Neural cell (in vitro differentiated cells): ENCODE measurements around the gene MYO7B. TPM values are rescaled to one million over a fixed set of nuclear protein-coding genes. Genes with fewer than 3 reads are reported as not detected.

Experiments used
- H2AFZ ChIP-seq: fragments of 200-600, 300-800 bp; sonication (generic), shearing (Covaris generic); 2 replicates; pipeline ENCODE4 v1.6.0; 2014; ENCODE audit warnings: low read depth, mild to moderate bottlenecking, antibody characterized with exemption, low read length, moderate library complexity
- H3F3A ChIP-seq: fragments of 200-600 bp; shearing (Covaris generic); 2 replicates; pipeline ENCODE4 v1.6.1; 2016; ENCODE audit warnings: mild to moderate bottlenecking, moderate library complexity, mixed read lengths, antibody characterized with exemption, low read length; ENCODE audit not compliant: insufficient read depth, poor library complexity, severe bottlenecking
- H3K27ac ChIP-seq: fragments of 200-600, 300-800 bp; sonication (generic), shearing (Covaris generic); 2 replicates; pipeline ENCODE4 v1.5.1; 2014; ENCODE audit warnings: mild to moderate bottlenecking, low read length, moderate library complexity
- H3K27me3 ChIP-seq: fragments of 300-800, 200-600 bp; sonication (generic), shearing (Covaris generic); 2 replicates; pipeline ENCODE4 v1.6.0; 2014; ENCODE audit warnings: mild to moderate bottlenecking, low read depth, low read length, moderate library complexity; ENCODE audit not compliant: insufficient read depth
- H3K36me3 ChIP-seq: fragments of 300-800, 200-600 bp; sonication (generic), shearing (Covaris generic); 2 replicates; pipeline ENCODE4 v1.5.1; 2014; ENCODE audit warnings: mild to moderate bottlenecking, antibody characterized with exemption, low read length, moderate library complexity; ENCODE audit not compliant: insufficient read depth
- H3K4me2 ChIP-seq: fragments of 300-800, 200-600 bp; sonication (generic), shearing (Covaris generic); 2 replicates; pipeline ENCODE4 v1.6.0; 2014; ENCODE audit warnings: mild to moderate bottlenecking, low read length
- H3K4me3 ChIP-seq: fragments of 300-800, 200-600 bp; sonication (generic), shearing (Covaris generic); 2 replicates; pipeline ENCODE4 v1.5.1; 2014; ENCODE audit warnings: mild to moderate bottlenecking, low read length, moderate library complexity
- H3K79me2 ChIP-seq: fragments of 200-600 bp; shearing (Covaris generic); replicated peaks from 2 replicates; pipeline ENCODE4 v1.6.0; 2014; ENCODE audit warnings: mild to moderate bottlenecking, low read length, moderate library complexity; ENCODE audit not compliant: insufficient read depth
- H3K9ac ChIP-seq: fragments of 300-800, 200-600 bp; sonication (generic), shearing (Covaris generic); 2 replicates; pipeline ENCODE4 v1.6.1; 2016; ENCODE audit warnings: mild to moderate bottlenecking, low read length, mixed read lengths
- H3K9me2 ChIP-seq: fragments of 200-600 bp; shearing (Covaris generic); 2 replicates; pipeline ENCODE4 v1.6.1; 2016; ENCODE audit warnings: mild to moderate bottlenecking, low read length, mixed read lengths; ENCODE audit not compliant: insufficient read depth
- H3K9me3 ChIP-seq: fragments of 200-600, 300-800 bp; sonication (generic), shearing (Covaris generic); 2 replicates; pipeline ENCODE4 v1.6.1; 2016; ENCODE audit warnings: mild to moderate bottlenecking, mixed run types, low read length, moderate library complexity, mixed read lengths
- H4K20me1 ChIP-seq: fragments of 200-600 bp; shearing (Covaris generic); 2 replicates; pipeline ENCODE4 v1.6.1; 2016; ENCODE audit warnings: mild to moderate bottlenecking, mixed run types; ENCODE audit not compliant: insufficient read depth
- CTCF ChIP-seq: fragments of 450-650 bp; IDR thresholded peaks from 2 replicates; pipeline ENCODE4 v1.5.1; 2014; ENCODE audit warnings: antibody characterized with exemption, mild to moderate bottlenecking, moderate library complexity; ENCODE audit not compliant: poor library complexity, severe bottlenecking
- EP300 ChIP-seq: fragments of 450-650 bp; conservative IDR thresholded peaks from 2 replicates; pipeline ENCODE4 v1.6.1; 2014; ENCODE audit warnings: antibody characterized with exemption, mild to moderate bottlenecking, moderate library complexity; ENCODE audit not compliant: poor library complexity, severe bottlenecking
- EZH2 ChIP-seq: fragments of 200-600, 300-800 bp; shearing (Covaris generic), sonication (generic); IDR thresholded peaks from 2 replicates; pipeline ENCODE4 v1.6.1; 2014; ENCODE audit warnings: antibody characterized with exemption, low read length, borderline replicate concordance, mild to moderate bottlenecking; ENCODE audit not compliant: insufficient read depth, poor library complexity, severe bottlenecking
- MXI1 ChIP-seq: fragments of 450-650 bp; conservative IDR thresholded peaks from 2 replicates; pipeline ENCODE4 v1.6.1; 2014; ENCODE audit warnings: antibody characterized with exemption, mild to moderate bottlenecking; ENCODE audit not compliant: poor library complexity, severe bottlenecking
- POLR2AphosphoS5 ChIP-seq: IDR thresholded peaks from 2 replicates; pipeline ENCODE4 v1.6.1; 2012
- RAD21 ChIP-seq: fragments of 450-650 bp; conservative IDR thresholded peaks from 2 replicates; pipeline ENCODE4 v1.6.1; 2014; ENCODE audit warnings: antibody characterized with exemption, mild to moderate bottlenecking, moderate library complexity
- SMC3 ChIP-seq: fragments of 450-650 bp; conservative IDR thresholded peaks from 2 replicates; pipeline ENCODE4 v1.6.1; 2014; ENCODE audit warnings: antibody characterized with exemption, mild to moderate bottlenecking, moderate library complexity; ENCODE audit not compliant: poor library complexity
- TAF1 ChIP-seq: IDR thresholded peaks from 2 replicates; pipeline ENCODE4 v1.6.1; 2012; ENCODE audit warnings: low read depth
- polyA plus RNA-seq: library from polyadenylated mRNA; depleted of rRNA; stranded (reverse); fragments of >200 nt; gene quantifications from 2 replicates; pipeline ENCODE4 v1.2.3, GENCODE V29; 2014
- TF ChIP-seq, protein P1 (sequence below): IDR thresholded peaks from 2 replicates; pipeline ENCODE4 v1.6.1; 2012; ENCODE audit warnings: borderline replicate concordance

The MYO7B gene
- polyA plus RNA-seq, 1 donor from 2014 or later = 0.16 TPM

DNA sequence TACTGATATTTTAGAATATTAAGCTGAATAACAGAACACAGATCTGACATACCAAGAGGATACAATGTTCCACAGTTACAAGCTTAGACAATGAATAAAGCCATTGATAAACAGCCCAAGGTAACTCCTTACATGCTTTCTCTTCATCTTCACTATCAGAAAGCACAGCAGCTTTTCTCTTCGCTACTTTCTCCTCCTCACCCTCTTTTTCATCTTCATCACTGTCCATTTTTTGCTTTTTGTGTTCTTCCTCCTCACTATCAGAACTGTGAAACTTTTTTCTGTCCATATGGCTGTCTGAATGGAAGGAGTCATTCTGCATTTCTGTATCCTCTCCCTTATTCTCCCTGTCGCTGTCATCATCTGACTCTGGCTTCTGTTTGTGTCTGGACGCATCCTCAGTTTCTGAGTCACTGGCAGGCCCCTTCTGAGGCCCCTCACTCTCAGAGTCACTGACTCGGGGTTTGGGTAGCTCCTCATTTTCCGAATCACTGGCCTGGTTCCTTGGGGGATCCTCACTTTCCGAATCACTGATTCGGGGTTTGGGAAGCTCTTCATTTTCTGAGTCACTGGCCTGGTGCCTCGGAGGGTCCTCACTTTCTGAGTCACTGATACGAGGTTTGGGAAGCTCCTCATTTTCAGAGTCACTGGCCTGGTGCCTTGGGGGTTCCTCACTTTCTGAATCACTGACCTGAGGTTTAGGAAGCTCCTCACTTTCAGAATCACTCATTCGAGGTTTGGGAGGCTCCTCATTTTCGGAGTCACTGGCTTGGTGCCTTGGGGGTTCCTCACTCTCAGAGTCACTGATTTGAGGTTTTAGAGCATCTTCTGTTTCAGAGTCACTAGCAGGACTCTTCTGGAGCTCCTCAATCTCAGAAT is 30.7 kb upstream of the MYO7B start:
- no peaks in the 10 kb centered on the region for H3K9me3 ChIP-seq
- no peaks in the 10 kb centered on the region for H3F3A ChIP-seq
- no peaks in the 10 kb centered on the region for H3K9me2 ChIP-seq
- no peaks in the 10 kb centered on the region for H3K36me3 ChIP-seq
- TF ChIP-seq MXI1 = no peak
- peaks cover 29% of the 10 kb centered on the region for H3K79me2 ChIP-seq
- no peak overlapping the region for H3K27ac ChIP-seq
- no peaks in the 10 kb centered on the region for H4K20me1 ChIP-seq
- H3K4me2 ChIP-seq = no peak overlapping the region
- H3K9ac ChIP-seq = no peak overlapping the region
- no peak overlapping the region for H2AFZ ChIP-seq
- H3K4me3 ChIP-seq = no peak overlapping the region
- H3K27me3 ChIP-seq = no peaks in the 10 kb centered on the region

- no peak overlapping the region for H3K27ac ChIP-seq
- no peaks in the 10 kb centered on the region for H3F3A ChIP-seq
- H4K20me1 ChIP-seq = no peaks in the 10 kb centered on the region
- no peak overlapping the region for H3K4me2 ChIP-seq
- TF ChIP-seq POLR2AphosphoS5 (no peak), CTCF (no peak), EZH2 (no peak), RAD21 (no peak), TAF1 (no peak), MXI1 (no peak), SMC3 (no peak), EP300 (no peak)
- TF ChIP-seq, protein P1, sequence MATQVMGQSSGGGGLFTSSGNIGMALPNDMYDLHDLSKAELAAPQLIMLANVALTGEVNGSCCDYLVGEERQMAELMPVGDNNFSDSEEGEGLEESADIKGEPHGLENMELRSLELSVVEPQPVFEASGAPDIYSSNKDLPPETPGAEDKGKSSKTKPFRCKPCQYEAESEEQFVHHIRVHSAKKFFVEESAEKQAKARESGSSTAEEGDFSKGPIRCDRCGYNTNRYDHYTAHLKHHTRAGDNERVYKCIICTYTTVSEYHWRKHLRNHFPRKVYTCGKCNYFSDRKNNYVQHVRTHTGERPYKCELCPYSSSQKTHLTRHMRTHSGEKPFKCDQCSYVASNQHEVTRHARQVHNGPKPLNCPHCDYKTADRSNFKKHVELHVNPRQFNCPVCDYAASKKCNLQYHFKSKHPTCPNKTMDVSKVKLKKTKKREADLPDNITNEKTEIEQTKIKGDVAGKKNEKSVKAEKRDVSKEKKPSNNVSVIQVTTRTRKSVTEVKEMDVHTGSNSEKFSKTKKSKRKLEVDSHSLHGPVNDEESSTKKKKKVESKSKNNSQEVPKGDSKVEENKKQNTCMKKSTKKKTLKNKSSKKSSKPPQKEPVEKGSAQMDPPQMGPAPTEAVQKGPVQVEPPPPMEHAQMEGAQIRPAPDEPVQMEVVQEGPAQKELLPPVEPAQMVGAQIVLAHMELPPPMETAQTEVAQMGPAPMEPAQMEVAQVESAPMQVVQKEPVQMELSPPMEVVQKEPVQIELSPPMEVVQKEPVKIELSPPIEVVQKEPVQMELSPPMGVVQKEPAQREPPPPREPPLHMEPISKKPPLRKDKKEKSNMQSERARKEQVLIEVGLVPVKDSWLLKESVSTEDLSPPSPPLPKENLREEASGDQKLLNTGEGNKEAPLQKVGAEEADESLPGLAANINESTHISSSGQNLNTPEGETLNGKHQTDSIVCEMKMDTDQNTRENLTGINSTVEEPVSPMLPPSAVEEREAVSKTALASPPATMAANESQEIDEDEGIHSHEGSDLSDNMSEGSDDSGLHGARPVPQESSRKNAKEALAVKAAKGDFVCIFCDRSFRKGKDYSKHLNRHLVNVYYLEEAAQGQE = no peak
- peaks cover 37% of the 10 kb centered on the region for H3K79me2 ChIP-seq
- no peak overlapping the region for H3K4me3 ChIP-seq
- no peaks in the 10 kb centered on the region for H3K36me3 ChIP-seq
- no peak overlapping the region for H2AFZ ChIP-seq
- H3K27me3 ChIP-seq = no peaks in the 10 kb centered on the region
- H3K9me2 ChIP-seq = no peaks in the 10 kb centered on the region
- no peak overlapping the region for H3K9ac ChIP-seq
- no peaks in the 10 kb centered on the region for H3K9me3 ChIP-seq
Measured at GRCh38 chr2:127506510-127506909, 29.0 kb upstream of the MYO7B start.
